NCI-H510A (cell line): ENCODE results near the gene PRUNE1.
A peak's percentile ranks its signal among the peaks of the same experiment; 100 is the strongest.

Experiments
- DNase-seq: peaks from one replicate; lab custom pipeline; 2025; lab: John Stamatoyannopoulos, UW

The PRUNE1 gene

GRCh38 chr1:151050051-151050688 is 41.9 kb downstream of the PRUNE1 start:
- no peak for DNase-seq

- no peak for DNase-seq
These were observed 43.2 kb downstream of the PRUNE1 start for GRCh38 chr1:151051356-151052009.

DNA sequence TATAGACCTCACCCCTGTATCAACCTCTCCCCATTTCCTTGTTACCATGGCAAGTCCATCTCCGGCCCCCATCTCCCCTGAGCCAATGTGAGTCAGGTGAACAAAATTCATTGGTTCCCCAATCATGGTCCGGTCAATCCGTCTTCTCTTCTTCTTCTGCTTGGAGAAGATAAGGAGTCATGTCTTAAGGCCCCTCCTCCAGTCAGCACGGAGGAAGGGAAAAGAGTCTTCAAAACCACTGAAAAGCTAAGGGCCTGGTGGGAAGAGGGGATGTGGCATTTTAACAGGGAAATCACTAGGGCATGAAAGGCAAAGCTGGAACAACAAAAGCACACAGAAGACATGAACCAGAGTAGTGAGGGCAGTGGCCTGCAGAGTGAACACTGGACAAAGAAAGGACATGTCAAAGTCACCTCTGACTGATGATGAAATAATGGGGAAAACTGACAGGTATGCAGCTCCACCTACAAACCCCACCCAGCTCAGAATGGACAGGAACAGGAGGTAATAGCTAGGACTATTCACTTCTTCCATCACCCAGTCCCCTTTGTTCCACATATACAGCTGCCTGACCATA is 46.8 kb downstream of the PRUNE1 start:
- DNase-seq = no peak

- no peak for DNase-seq
These were observed 47.3 kb downstream of the PRUNE1 start for GRCh38 chr1:151055581-151055980.

DNA sequence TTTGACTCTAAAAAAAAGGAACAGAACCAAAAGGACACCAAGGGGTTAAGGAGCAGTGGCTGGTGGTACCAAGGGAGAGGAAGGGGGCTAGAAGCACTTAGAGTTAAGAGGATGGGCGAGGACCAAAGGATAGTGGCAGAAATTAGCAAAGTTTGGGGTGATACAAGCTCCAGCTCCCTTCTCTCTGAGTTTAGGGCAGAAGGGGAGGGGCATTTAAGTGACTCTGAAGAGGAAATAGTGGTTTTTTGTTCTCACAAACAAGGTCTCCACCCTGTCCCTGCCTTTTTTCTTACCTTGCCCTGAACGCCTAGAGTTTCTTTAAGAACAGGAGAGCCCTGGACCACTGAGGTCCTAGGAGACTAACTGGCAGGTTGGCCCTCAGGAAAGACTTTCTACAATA is 47.9 kb downstream of the PRUNE1 start:
- DNase-seq = no peak

- DNase-seq = peak; percentile 84
These were observed 50.4 kb downstream of the PRUNE1 start for GRCh38 chr1:151058692-151059091.

GRCh38 chr1:151059109-151060006 is 51.1 kb downstream of the PRUNE1 start, which contains the start of gene CDC42SE1:
Gene CDC42SE1 (minus strand): TSS chr1:151059622. CDS start chr1:151055730, 3,892 bp downstream.
- peak; percentile 86 for DNase-seq

DNA sequence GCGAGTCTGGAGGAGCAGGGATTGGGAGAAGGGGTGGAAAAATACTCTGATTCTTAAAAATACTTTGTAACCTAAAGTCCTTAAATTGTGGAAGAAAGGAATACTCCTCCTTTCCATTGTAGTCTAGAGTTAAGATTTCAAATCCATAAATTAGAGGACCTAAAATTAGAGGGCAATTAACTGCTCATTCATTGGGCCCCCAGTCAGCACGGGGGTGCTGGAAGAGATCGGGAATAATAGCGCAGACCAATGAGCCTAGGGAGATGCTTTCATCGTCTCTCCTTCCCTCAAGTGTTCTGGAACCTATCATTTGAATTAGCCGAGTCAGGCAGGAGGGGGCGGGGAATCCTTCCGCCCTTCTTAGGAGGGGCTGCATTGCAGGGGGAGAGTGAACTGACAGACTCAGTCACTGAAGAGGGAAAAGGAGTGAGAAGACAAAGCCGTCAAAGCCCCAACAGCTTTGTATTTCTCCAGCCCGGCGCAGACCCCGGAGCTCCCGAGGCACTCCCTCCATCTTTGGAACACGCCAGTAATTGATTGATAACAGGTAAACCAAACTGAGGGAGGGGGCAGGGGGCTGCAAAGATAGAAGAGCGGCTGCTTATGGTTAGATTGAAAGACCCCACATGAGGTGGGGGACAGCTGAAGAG is 51.9 kb downstream of the PRUNE1 start, which contains the start of gene MLLT11:
Gene MLLT11 (plus strand): TSS at position 391 of the 650 bp plus-strand sequence. CDS start 6,828 bp downstream, outside the sequence.
- DNase-seq = peak; percentile 41

DNA sequence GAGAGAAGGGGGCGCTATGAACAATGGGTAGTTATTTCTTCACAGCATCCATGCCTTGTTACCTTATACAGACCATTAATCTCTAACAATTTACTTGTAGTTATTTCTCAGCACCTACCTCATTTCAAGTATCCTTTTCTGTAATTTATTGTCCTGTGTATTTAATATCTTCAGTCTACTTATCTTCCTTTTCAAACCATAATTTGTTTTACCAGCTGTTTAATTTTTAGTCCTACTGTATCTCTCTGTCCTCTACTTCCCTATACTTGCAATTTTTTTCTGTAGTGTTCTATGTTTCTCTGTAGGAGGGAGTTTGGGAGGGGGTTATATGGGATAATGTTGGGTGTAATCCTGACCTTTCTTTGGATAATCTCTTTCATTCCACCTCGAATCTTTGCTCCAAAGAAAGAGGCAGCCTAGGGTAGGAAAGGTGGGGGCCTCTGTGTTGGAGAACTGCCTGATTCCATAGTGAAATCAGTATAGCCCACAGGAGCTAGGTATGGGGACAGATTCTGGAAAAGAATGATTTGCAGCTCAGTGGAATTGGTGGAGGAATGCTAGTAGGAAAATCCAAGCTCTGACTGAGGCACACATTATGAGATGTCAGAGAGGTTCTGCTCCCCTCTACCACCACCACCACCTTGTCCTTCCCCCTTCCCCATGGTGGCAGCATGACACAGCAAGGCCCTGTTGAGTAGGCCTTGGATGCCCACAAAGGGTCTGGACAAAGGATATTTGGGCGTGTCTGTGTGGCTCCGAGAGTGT is 52.6 kb downstream of the PRUNE1 start:
- DNase-seq = no peak

GRCh38 chr1:151061704-151062103 is 53.5 kb downstream of the PRUNE1 start:
- no peak for DNase-seq

DNA sequence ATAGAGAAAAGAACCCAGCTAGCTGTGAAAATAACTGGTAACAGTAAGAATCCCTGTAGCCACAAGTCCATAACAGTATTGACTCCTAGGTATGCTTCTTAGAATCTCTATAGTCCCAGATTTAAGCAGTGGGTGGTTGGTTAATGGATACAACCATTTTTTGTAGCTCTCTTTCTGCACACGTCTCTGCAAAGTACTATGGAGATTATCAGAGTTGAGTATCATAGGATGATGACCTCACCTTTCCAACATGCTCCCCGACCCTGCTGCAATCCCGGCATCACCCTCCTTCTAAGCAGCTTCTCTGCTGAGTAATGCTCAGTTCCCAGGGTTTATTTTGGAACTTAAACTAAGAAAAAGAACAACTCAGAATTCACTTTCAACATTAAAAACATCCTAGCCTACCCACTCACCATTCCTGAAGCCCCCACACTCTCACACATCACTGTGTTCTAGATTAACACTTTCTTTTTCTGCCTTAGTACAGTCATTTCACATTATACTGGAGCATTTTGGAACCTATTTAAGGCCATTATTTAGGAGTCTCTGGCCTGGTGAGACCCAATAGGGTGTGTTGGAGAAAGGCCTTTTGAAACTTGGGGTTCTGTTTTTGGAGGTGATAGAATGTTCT is 54.6 kb downstream of the PRUNE1 start:
- DNase-seq = no peak

DNA sequence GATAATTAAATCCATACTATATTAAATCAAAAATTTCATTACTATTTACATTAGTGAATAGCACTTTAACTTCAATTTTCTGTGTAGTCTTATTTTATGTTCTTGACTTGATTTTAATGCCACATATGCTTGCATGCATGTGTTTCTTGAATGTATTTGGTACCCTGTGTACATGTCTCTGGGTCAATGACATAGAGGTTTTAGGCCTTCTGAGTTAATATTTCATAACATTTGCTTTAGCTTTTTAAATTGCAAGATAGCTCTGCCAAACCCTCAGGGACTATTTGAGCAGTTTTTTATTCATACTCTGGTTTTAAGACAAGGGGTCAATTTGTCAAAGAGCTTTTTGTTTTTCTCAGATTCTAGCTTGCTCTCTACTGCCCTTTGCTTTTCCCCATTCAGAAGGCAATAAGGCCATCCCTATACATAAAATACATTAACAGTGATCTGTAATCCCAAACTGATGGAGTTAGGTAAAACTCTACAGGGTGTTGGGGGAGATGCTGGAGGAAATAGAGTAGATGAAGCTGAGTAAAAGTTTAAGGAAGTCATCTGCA is 56.9 kb downstream of the PRUNE1 start:
- no peak for DNase-seq

GRCh38 chr1:151067185-151067584 is 58.9 kb downstream of the PRUNE1 start:
- DNase-seq = no peak

GRCh38 chr1:151069103-151069486 is 60.8 kb downstream of the PRUNE1 start:
- no peak for DNase-seq

DNA sequence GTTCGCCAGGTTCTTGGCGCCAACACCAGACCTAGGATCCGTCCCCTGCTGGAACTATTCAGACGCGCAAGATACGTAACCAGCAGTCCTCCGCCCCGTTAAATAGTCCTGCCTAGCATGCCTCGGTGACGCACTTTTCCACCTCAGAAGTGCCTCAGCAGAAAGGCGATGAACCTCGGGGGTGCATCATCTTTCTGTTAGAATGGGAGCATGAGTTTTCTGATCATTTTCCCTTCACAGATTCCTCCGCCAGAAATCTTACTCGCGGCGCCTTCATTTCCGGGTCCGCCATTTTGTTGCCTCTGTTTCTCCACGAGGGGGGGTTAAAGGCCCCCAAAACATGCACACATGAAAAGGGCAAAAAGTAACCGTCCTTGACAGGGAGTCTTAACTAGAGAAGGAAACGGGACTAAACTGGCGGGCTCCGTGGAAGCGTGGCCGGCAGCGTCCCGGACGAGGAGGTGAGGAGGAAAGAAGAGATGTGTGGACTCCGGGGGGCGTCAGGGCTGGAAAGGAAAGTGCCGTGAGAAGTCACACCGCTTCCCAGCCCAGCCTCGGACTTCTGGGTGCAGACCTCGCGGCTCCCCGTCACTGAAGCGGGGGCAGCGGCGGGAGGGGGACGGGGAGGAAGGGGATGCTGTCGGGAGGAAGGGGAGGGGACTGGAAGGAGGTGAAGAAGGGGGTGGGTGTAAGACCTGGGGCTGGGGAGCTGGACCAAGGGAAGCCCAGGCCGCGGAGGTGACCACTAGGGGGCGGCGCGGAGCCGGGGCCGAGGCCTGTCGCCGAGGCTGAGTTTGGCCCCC is 62.4 kb downstream of the PRUNE1 start, which contains the start of gene GABPB2:
Gene GABPB2 (plus strand): TSS at position 288 of the 803 bp plus-strand sequence. CDS start 17,429 bp downstream, outside the sequence.
- no peak for DNase-seq

DNA sequence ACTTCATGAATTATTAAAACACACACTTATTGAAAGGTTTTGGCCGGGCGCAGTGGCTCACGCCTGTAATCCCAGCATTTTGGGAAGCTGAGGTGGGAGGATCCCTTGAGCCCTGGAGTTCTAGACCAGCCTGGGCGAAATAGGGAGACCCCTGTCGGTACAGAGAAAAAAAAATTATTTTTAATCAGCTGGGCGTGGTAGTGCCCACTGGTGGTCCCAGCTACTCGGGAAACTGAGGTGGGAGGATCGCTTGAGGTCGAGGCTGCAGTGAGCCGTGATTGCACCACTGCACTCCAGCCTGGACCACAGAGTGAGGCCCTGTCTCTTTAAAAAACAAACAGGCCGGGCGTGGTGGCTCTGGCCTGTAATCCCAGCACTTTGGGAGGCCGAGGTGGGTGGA is 64.0 kb downstream of the PRUNE1 start:
- no peak for DNase-seq
